GM19455 (cell line): ENCODE data around the gene ZFPL1.

Experiments used
- ATAC-seq: cut with Tn5 transposase; IDR thresholded peaks from one replicate; pipeline ENCODE4 v1.9.1; 2021; ENCODE audit not compliant: unreplicated experiment

Gene ZFPL1

GRCh38 chr11:65128182-65129145 lies 44.4 kb downstream of the ZFPL1 start:
- no peak for ATAC-seq

- ATAC-seq = no peak
Observed at GRCh38 chr11:65129649-65130441, 45.8 kb downstream of the ZFPL1 start.

- ATAC-seq = no peak
Observed at GRCh38 chr11:65130631-65131416, 46.8 kb downstream of the ZFPL1 start.

GRCh38 chr11:65131417-65131776 lies 47.4 kb downstream of the ZFPL1 start:
- no peak for ATAC-seq

- no peak for ATAC-seq
Observed at GRCh38 chr11:65131895-65132237, 47.8 kb downstream of the ZFPL1 start.

GRCh38 chr11:65132238-65132987 lies 48.4 kb downstream of the ZFPL1 start:
- no peak for ATAC-seq

- no peak for ATAC-seq
Observed at GRCh38 chr11:65132988-65133700, 49.1 kb downstream of the ZFPL1 start.

GRCh38 chr11:65133724-65134123 lies 49.7 kb downstream of the ZFPL1 start:
- ATAC-seq = peak; percentile 2

- ATAC-seq = peak; percentile 66
Observed at GRCh38 chr11:65134240-65134951, 50.4 kb downstream of the ZFPL1 start, which contains the start of gene SYVN1. Gene SYVN1 (minus strand): TSS chr11:65134519. CDS start chr11:65133601, 918 bp downstream.

GRCh38 chr11:65134952-65135632 lies 51.1 kb downstream of the ZFPL1 start:
- ATAC-seq = peak; percentile 53

- no peak for ATAC-seq
Observed at GRCh38 chr11:65135633-65136145, 51.7 kb downstream of the ZFPL1 start.

- ATAC-seq = no peak
Observed at GRCh38 chr11:65136515-65137096, 52.6 kb downstream of the ZFPL1 start.
